Endothelial cell of umbilical vein (primary cell): Measurements from ENCODE around the gene CGB2. TPM values are rescaled to one million over a fixed set of nuclear protein-coding genes. Genes with fewer than 3 reads are reported as not detected.

ENCODE experiments used
- BruUV-seq: library from RNA; stranded (reverse); fragments of 400-500 nt; replicated peaks from 2 replicates; lab custom pipeline; 2021; lab: Mats Ljungman, UMichigan
- CTCF ChIA-PET: fragments of 300-600, 350-600 bp; sonication (Branson Sonifier 250); formaldehyde crosslinking; loops from one replicate; lab custom pipeline; 2021; ENCODE audit warnings: antibody characterized with exemption, inconsistent platforms; lab: Charles Lee
- POLR2A ChIA-PET: fragments of 300-600, 350-600 bp; sonication (Branson Sonifier 250); formaldehyde crosslinking; loops from one replicate; lab custom pipeline; 2021; ENCODE audit warnings: antibody characterized with exemption, inconsistent platforms; lab: Charles Lee
- DNase-seq: peaks from one replicate; pipeline ENCODE4 v3.0.0-alpha.2; 2011; ENCODE audit warnings: low read depth, low spot score
- FAIRE-seq: peaks from 2 replicates; lab custom pipeline; 2011; peaks lifted over from hg19 to GRCh38; lab: Jason Lieb, UNC
- H2AFZ ChIP-seq: 2 replicates; pipeline ENCODE4 v1.6.0; 2012; ENCODE audit warnings: low read depth, low read length, control low read depth, inconsistent platforms
- H3K27ac ChIP-seq: 2 replicates; pipeline ENCODE4 v1.5.1; 2011; ENCODE audit warnings: low read depth, mild to moderate bottlenecking, control low read depth, low read length, moderate library complexity; ENCODE audit not compliant: insufficient read depth
- H3K27me3 ChIP-seq, 2 experiments: 2 replicates each; pipeline versions ENCODE4 v1.6.0 to v1.6.1; 2011; ENCODE audit warnings: low read length in 2 of 2, mixed read lengths in 1 of 2; ENCODE audit not compliant: control insufficient read depth in 2 of 2, insufficient read depth in 2 of 2
- H3K36me3 ChIP-seq, 2 experiments: 2 replicates in 1 of 2; 3 replicates in 1 of 2; pipeline ENCODE4 v1.5.1; 2011; ENCODE audit warnings: low read length in 2 of 2, mild to moderate bottlenecking in 1 of 2, moderate library complexity in 1 of 2; ENCODE audit not compliant: control insufficient read depth in 2 of 2, insufficient read depth in 2 of 2; ENCODE audit errors: extremely low read depth in 1 of 2
- H3K4me1 ChIP-seq: 3 replicates; pipeline ENCODE4 v1.5.1; 2011; ENCODE audit warnings: mild to moderate bottlenecking, low read length; ENCODE audit not compliant: control insufficient read depth, insufficient read depth; ENCODE audit errors: extremely low read depth
- H3K4me2 ChIP-seq: 2 replicates; pipeline ENCODE4 v1.6.1; 2011; ENCODE audit warnings: low read length, control low read depth, mixed read lengths; ENCODE audit not compliant: insufficient read depth
- H3K4me3 ChIP-seq, 3 experiments: fragments of 200-600 bp in 1 of 3; sonication (generic), shearing (Covaris generic) in 1 of 3; replicated peaks in 1 of 3; 2 replicates each; pipeline ENCODE4 v1.5.1; 2011 to 2016; ENCODE audit warnings: control low read depth in 3 of 3, low read length in 3 of 3, mild to moderate bottlenecking in 2 of 3, inconsistent platforms in 1 of 3, low read depth in 1 of 3, moderate library complexity in 1 of 3; ENCODE audit not compliant: insufficient read depth in 1 of 3
- H3K79me2 ChIP-seq: 2 replicates; pipeline ENCODE4 v1.6.0; 2012; ENCODE audit warnings: low read length, inconsistent platforms; ENCODE audit not compliant: control insufficient read depth, insufficient read depth
- H3K9ac ChIP-seq: replicated peaks from 2 replicates; pipeline ENCODE3; 2011; ENCODE audit warnings: low read length, control low read depth; ENCODE audit not compliant: insufficient read depth; ENCODE audit errors: extremely low read depth
- H3K9me1 ChIP-seq: replicated peaks from 3 replicates; pipeline ENCODE4 v1.6.0; 2011; ENCODE audit warnings: mild to moderate bottlenecking, low read length; ENCODE audit not compliant: control insufficient read depth, insufficient read depth; ENCODE audit errors: extremely low read depth
- H3K9me3 ChIP-seq: replicated peaks from 2 replicates; pipeline ENCODE4 v1.5.1; 2012; ENCODE audit warnings: low read length, inconsistent platforms; ENCODE audit not compliant: control insufficient read depth, insufficient read depth
- H4K20me1 ChIP-seq: replicated peaks from 2 replicates; pipeline ENCODE3; 2011; ENCODE audit warnings: mild to moderate bottlenecking, low read length; ENCODE audit not compliant: control insufficient read depth, insufficient read depth; ENCODE audit errors: extremely low read depth
- CTCF ChIP-seq, 2 donors: IDR thresholded peaks; 1 replicate in 1 of 2; 2 replicates in 1 of 2; pipeline ENCODE4 v1.5.1; 2011; ENCODE audit warnings: low read length in 2 of 2, mild to moderate bottlenecking in 2 of 2, moderate library complexity in 2 of 2, control low read depth in 1 of 2, inconsistent platforms in 1 of 2, low read depth in 1 of 2; ENCODE audit not compliant: insufficient read depth in 1 of 2; ENCODE audit errors: extremely low read depth in 1 of 2
- EZH2 ChIP-seq: IDR thresholded peaks from 2 replicates; pipeline ENCODE4 v1.6.1; 2012; ENCODE audit warnings: borderline replicate concordance, low read depth, mild to moderate bottlenecking, moderate library complexity, low read length, inconsistent platforms; ENCODE audit not compliant: severe bottlenecking
- FOS ChIP-seq: IDR thresholded peaks from 2 replicates; pipeline ENCODE4 v1.6.1; 2011; ENCODE audit warnings: mild to moderate bottlenecking, low read length, moderate library complexity, borderline replicate concordance; ENCODE audit not compliant: insufficient read depth
- GATA2 ChIP-seq: IDR thresholded peaks from 2 replicates; pipeline ENCODE4 v1.7.0; 2011; ENCODE audit warnings: low read depth, mild to moderate bottlenecking, moderate library complexity, mixed read lengths, low read length; ENCODE audit not compliant: insufficient read length, insufficient read depth
- JUN ChIP-seq: IDR thresholded peaks from 2 replicates; pipeline ENCODE4 v1.6.1; 2011; ENCODE audit warnings: borderline replicate concordance, low read depth; ENCODE audit not compliant: insufficient read length, insufficient read depth
- MAX ChIP-seq: IDR thresholded peaks from 2 replicates; pipeline ENCODE4 v1.6.1; 2011; ENCODE audit not compliant: insufficient read depth, insufficient read length
- MYC ChIP-seq: IDR thresholded peaks from one replicate; pipeline ENCODE4 v1.6.1; 2011; ENCODE audit warnings: mild to moderate bottlenecking, low read depth, low read length
- POLR2A ChIP-seq: IDR thresholded peaks from 2 replicates; pipeline ENCODE4 v1.6.1; 2012; ENCODE audit warnings: low read depth, mild to moderate bottlenecking, control low read depth, low read length
- POLR2AphosphoS5 ChIP-seq: IDR thresholded peaks from 2 replicates; pipeline ENCODE4 v1.6.1; 2012; ENCODE audit warnings: low read depth, mild to moderate bottlenecking, control low read depth, low read length, moderate library complexity; ENCODE audit not compliant: insufficient read depth
- dilution Hi-C: fragments of 300-500 bp; cut with MboI; formaldehyde crosslinking; loops from one replicate; pipeline ENCODE4 v1.15.0; 2019; ENCODE audit warnings: low sequenced_read_pairs; ENCODE audit not compliant: extremely low pct_ligation_motif_present
- intact Hi-C: fragments of 100-400 bp; cut with micrococcal nuclease; formaldehyde crosslinking; loops from one replicate; pipeline ENCODE4 v1.10.0; 2022
- polyA plus RNA-seq, 4 experiments: library from polyadenylated mRNA; depleted of rRNA in 3 of 4; stranded (reverse) in 3 of 4; unstranded in 1 of 4; fragments of >200 nt; gene quantifications; 2 replicates each; pipeline versions ENCODE4 v1.2.1 to v1.2.3, GENCODE V29; 2011 to 2012; ENCODE audit warnings: missing spikeins in 1 of 4
- total RNA-seq: library from RNA; stranded (reverse); gene quantifications from 2 replicates; pipeline ENCODE4 v1.2.3, GENCODE V29; 2021

Gene CGB2
- total and polyA plus RNA-seq, 2 donors (not counting 3 experiments of a cell fraction or from before 2014, with no cell fraction given) = not detected

GRCh38 chr19:49067554-49067953, 35.9 kb downstream of the CGB2 start:
- H3K36me3 ChIP-seq = no peaks in the 10 kb centered on the region
- H4K20me1 ChIP-seq = no peaks in the 10 kb centered on the region
- H3K9ac ChIP-seq = no peak overlapping the region
- TF ChIP-seq FOS = no peak
- no peak for TF ChIP-seq GATA2
- no peak for TF ChIP-seq POLR2A
- no peak for TF ChIP-seq MYC
- TF ChIP-seq CTCF (IDR thresholded peaks at IDR 0.05; ENCODE audit: extremely low read depth in 1 of 2, insufficient read depth in 1 of 2, low read depth in 1 of 2, low read length in 2 of 2) = no peak
- TF ChIP-seq MAX = no peak
- TF ChIP-seq POLR2AphosphoS5 = no peak
- no peak for TF ChIP-seq EZH2
- no peak for TF ChIP-seq JUN
- intact Hi-C loops (loop anchor here (1.0 kb wide), 1 partner anchor 10 kb away; the partner anchor contains the start of gene CGB7), dilution Hi-C loops (no loop called here)
- no peak for DNase-seq
- peaks cover 42 to 47% of the 10 kb centered on the region in 2 experiments for H3K27me3 ChIP-seq
- H3K9me1 ChIP-seq = no peaks in the 10 kb centered on the region
- no peaks in the 10 kb centered on the region for H3K9me3 ChIP-seq
- no peak overlapping the region for H3K4me2 ChIP-seq
- no peak overlapping the region for H3K27ac ChIP-seq
- ChIA-PET CTCF (interaction anchor here (0.7 to 1.4 kb wide), 3 partner anchors 8 to 30 kb away, joined by 3 to 7 read pairs (median 4); partner anchors contain the start of gene CGB7), POLR2A (no interaction called here)
- no peak overlapping the region for H3K4me3 ChIP-seq
- no peaks in the 10 kb centered on the region for H3K4me1 ChIP-seq
- no TSS peak for BruUV-seq
- FAIRE-seq = no peak
- H3K79me2 ChIP-seq = no peaks in the 10 kb centered on the region
- H2AFZ ChIP-seq = no peak overlapping the region
